Kidney epithelial cell (primary cell): Measurements from ENCODE around the gene WDR36. TPM values are rescaled to one million over a fixed set of nuclear protein-coding genes. Genes with fewer than 3 reads are reported as not detected.

Source experiments
- DNase-seq: peaks from one replicate; pipeline ENCODE4 v3.0.0-alpha.2; 2010; ENCODE audit warnings: low read depth
- H3K27me3 ChIP-seq: 2 replicates; pipeline ENCODE4 v1.6.0; 2011; ENCODE audit warnings: low read length; ENCODE audit not compliant: control insufficient read depth, insufficient read depth
- H3K36me3 ChIP-seq: 2 replicates; pipeline ENCODE4 v1.5.1; 2011; ENCODE audit warnings: low read length; ENCODE audit not compliant: control insufficient read depth, insufficient read depth
- H3K4me3 ChIP-seq: 2 replicates; pipeline ENCODE4 v1.5.1; 2011; ENCODE audit warnings: low read depth, mild to moderate bottlenecking, control low read depth, low read length
- CTCF ChIP-seq: IDR thresholded peaks from 2 replicates; pipeline ENCODE4 v1.5.1; 2011; ENCODE audit warnings: mild to moderate bottlenecking, moderate library complexity, low read length, control low read depth, inconsistent platforms; ENCODE audit not compliant: insufficient read depth, poor library complexity, severe bottlenecking
- total RNA-seq: library from RNA; depleted of rRNA; stranded (reverse); fragments of >200 nt; gene quantifications from 2 replicates; pipeline ENCODE4 v1.2.3, GENCODE V29; 2015

The WDR36 gene
- total RNA-seq, 1 donor from 2014 or later: 35.7 TPM

DNA sequence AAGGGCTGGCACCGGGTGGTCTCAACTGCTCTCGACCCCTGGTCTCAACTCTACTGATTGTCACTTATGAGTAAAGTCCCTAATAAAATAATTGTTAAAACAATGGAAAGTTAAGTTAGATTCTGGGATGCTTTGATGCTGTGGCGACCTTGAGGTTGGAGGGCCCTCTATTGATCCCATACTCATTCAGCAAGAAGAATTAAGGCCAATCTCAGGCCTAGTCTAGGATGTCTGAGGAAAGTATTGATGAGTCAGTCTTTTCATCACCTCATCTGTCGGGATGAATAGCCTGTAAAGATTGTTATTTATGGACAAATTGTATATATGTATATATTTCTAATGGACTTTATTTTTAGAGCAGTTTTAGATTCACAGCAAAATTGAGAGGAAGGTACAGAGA is 50.8 kb downstream of the WDR36 start:
- DNase-seq: no peak
- Histone ChIP-seq H3K4me3 (no peak overlapping the region), H3K36me3 (no peaks in the 10 kb centered on the region), H3K27me3 (no peaks in the 10 kb centered on the region)
- TF ChIP-seq CTCF: no peak

DNA sequence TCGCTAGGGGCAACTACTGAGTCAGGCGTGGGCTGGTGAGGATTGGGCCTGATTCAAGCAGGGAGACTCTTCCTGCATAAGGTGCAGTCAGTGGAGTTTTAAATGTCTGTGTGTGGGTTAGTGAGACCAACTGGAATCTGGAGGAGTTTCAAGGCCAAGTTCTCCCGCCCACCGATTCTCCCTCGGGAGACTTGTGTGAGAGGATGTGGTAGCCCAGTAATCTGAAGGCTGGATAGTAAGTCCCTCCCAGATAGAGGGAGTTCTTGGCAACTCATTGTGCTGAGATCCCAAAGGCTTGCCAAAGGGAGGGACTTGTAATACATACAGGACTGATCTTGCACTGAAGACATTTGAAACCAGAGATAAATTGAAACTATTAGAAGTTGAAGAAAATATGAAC is 51.8 kb downstream of the WDR36 start:
- Histone ChIP-seq H3K36me3 (no peaks in the 10 kb centered on the region), H3K4me3 (no peak overlapping the region), H3K27me3 (no peaks in the 10 kb centered on the region)
- DNase-seq: no peak
- TF ChIP-seq CTCF: no peak

GRCh38 chr5:111144352-111144930 is 52.3 kb downstream of the WDR36 start:
- H3K36me3 ChIP-seq: no peaks in the 10 kb centered on the region
- no peak for DNase-seq
- no peak for TF ChIP-seq CTCF

GRCh38 chr5:111146053-111146452 is 53.9 kb downstream of the WDR36 start:
- DNase-seq: no peak
- no peaks in the 10 kb centered on the region for H3K36me3 ChIP-seq
- no peaks in the 10 kb centered on the region for H3K27me3 ChIP-seq
- TF ChIP-seq CTCF: no peak
- H3K4me3 ChIP-seq: no peak overlapping the region

More at GRCh38 chr5:111144352-111144930, 52.3 kb downstream of the WDR36 start:
- H3K27me3 ChIP-seq: no peaks in the 10 kb centered on the region
- no peak overlapping the region for H3K4me3 ChIP-seq

DNA sequence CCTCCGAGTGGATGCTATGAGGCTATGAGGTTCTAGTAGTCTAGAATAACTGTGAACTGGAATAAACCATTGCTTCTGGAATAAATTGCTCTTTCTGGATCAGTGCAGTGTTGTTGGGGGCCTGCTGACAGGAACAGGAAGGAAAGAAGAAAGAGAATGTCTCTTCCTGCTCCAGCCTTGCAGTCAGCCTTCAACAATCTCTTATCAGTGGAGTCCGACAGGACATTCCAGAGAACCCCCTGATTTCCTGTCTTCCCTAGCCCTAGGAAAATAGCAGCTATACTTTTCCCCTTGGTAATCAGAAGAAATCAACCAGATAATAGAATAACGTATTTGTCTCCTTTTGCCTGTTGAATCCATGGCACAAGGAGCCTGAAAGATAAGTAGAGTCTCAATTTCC is 55.4 kb downstream of the WDR36 start:
- no peaks in the 10 kb centered on the region for H3K36me3 ChIP-seq
- DNase-seq: no peak
- no peak for TF ChIP-seq CTCF
- no peaks in the 10 kb centered on the region for H3K27me3 ChIP-seq
- H3K4me3 ChIP-seq: no peak overlapping the region

DNA sequence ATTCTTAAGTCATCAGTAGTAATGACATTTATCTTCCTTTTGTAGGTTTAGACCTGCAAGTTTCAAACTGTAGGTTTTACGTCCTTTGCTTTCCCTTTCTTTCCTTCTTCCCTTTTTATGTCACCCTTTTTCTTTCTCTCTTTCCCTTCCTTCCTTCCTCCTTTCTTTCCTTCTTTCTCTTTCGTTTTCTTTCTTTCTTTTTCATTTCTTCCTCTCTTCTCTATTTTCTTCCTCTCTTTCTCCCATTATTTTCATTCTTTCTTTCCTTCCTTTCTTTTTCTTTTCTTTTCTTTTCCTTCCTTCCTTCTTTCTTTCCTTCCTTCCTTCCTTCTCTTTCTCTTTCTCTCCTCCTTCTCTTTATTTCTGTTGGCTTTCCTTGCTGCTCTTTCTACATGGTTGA is 59.9 kb downstream of the WDR36 start:
- no peak for TF ChIP-seq CTCF
- no peaks in the 10 kb centered on the region for H3K36me3 ChIP-seq
- no peak for DNase-seq
- no peak overlapping the region for H3K4me3 ChIP-seq
- no peaks in the 10 kb centered on the region for H3K27me3 ChIP-seq
